ENCODE measurements around the gene OR8B8.
"Not testable (repeated sequence)": the region's sequence is repeated elsewhere in the genome, so short reads cannot be mapped to it uniquely, and the experiment has no call there.

The OR8B8 gene, protein sequence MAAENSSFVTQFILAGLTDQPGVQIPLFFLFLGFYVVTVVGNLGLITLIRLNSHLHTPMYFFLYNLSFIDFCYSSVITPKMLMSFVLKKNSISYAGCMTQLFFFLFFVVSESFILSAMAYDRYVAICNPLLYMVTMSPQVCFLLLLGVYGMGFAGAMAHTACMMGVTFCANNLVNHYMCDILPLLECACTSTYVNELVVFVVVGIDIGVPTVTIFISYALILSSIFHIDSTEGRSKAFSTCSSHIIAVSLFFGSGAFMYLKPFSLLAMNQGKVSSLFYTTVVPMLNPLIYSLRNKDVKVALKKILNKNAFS

DNA sequence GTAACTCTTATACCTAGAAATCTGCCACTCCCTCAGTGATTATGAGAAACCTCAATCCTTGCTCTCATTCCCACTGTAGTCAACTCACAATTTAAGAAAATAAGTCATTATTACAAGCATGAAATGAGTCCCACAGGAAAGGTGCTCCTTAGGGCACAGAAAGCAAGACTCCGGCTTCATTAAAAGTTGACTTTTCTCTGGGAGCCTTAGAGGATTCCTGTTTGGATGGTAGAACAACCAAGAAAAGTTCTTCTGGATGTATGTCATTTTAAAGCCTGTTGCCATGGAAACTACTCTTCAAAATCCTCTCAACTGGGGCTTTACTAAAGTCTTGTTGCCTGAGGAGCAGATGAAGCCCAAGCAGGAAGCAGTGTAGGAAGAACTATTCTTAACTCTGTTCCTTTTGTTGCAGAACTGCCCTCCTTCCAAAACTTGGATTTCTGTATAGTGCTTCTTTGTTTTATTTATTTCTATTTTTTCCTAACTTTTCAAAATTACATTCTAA lies at the start of gene OR8B8:
OR8B8 (minus strand) TSS at position 51 of the 505 bp plus-strand sequence. CDS start 4,611 bp downstream, outside the sequence.
- DNase-seq: no peak

DNA sequence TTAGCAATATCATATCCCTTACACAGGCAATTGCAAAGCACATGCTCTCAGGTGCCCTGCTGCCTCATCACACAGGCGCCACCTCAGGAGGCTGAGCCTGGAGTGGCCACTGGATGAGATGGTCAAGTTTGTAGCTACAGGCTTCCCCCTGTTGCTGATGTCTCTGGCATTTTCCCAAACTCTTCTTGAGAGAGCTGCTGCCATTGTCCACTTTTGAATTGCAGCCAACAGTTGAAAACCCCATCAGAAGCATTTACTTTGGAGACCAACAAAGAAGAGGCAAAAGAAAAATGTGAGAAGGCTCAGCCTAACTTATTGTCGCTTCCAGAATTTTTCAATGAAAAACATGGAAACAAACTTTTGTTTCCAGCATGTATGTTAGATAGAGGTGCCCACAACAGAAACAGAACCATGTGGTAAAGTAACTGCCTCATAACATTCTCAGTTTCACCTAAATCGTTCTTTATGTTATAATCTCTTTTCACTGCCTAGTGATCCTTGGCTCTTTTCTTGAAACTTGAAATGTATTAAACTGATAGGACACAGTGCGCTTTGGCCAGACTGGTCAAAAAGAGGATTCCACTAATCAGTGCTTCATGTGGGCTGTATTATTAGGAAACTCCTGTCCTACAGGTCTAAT lies 47.6 kb upstream of the OR8B8 start:
- DNase-seq: no peak

DNA sequence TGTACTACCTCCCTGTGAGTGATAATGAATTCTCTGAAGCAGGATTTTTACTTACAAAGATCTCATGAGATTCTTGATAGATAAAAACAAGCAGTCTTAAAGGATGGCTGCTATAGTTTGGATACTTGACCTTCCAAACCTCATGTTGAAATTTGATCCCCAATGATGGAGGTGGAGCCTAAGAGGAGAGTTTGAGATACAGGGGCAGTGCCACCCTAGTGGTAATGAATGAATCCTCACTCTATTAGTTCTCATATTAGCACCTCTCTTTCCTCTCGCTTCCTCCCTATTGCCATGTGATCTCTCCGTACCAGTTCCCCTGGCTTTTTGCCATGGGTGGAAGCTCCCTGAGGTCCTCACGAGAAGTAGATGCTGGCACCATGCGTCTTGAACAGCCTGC lies 37.9 kb upstream of the OR8B8 start:
- DNase-seq: no peak

DNA sequence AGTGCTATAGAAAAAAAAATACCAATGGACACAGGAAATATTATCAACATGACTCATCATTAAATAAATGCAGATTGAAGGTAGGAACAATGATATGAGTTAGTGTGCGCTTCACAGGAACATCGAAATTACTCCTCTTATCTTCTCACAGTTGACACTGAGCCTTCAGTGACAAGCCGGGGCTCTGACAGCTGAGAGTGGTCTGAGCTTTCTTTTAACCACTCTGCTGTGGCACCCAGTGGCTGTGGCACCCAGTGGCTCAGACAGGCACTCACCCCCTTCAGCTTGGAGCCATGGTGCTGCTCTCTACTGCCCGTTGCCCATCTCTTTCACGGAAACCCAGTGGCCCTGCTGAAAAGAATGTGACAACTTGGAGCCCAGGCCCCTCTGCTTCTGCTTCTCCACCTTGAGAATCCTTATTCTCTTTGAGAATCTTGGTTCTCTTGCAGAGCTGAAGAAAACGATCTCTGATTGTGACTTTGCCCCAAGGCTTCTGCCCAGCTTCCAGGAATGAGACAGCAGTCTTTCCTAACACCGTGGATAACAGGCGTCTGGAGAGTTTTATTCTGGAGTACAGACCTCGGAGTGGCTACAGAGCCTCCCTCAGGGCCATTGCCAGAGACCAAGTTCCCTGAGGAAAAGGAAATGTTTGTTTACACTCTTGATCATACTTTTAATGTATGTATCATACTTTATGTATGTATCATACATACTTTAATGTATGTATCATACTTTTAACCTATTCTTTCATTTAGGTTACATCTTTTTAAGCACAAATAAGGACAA lies 37.1 kb upstream of the OR8B8 start:
- DNase-seq: no peak

DNA sequence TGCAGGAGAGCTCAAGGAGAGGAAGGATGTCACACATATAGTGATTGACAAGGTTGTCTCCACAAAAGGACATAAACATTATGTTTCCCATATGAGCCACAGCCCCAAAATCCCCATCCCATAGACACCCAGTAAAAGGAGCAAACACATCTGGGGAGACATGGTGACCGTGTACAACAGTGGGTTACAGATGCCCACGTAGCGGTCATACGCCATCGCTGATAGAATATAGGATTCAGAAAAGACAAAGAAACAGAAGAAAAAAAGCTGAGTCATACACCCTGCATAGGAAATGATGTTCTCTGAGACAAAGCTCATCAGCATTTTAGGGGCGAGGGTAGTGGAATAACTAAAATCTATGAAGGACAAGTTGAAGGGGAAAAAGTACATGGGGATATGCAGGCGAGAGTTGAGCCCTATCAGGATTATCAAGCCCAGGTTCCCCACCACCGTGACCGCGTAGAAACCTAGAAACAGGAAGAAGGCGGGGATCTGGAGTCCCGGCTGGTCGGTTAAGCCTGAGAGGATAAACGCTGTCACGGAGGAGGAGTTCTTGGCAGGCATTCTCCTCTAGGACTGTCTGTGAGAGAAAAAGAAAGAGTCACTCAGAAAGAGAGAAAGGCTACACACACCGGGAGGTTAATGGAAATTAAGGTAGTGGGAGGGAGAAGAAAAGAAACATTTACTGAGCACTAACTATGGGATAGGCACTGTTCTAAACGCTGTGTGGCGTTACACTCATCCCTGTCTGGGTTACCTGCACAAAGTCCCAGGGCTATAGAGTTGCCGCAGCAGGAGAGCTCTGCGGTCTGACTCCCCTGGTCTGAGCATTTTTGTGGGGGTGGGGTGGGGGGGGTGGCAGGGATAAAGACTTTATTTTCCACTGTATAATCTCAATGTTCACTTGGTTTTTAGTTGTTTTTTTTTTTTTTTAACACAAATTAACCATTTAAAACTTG lies 36.1 kb upstream of the OR8B8 start:
- DNase-seq: no peak

DNA sequence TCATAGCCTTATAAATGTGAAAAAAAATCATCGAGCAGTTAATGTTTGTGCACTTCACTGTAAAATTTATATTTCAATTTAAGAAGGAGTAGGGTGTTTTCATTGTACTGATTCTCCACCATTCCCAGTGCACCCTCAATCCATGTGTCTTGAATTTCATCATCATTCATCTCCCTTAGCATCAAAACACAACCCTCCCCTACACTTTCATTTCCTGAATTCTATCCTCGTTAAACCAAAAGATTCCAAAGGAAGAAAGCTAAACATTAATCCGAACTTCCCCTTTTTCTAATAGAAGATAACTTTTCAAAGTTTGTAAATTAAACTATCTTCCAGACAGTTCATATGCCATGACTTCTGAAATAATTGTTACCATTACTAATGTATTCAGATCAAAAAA lies 34.1 kb upstream of the OR8B8 start:
- DNase-seq: no peak

DNA sequence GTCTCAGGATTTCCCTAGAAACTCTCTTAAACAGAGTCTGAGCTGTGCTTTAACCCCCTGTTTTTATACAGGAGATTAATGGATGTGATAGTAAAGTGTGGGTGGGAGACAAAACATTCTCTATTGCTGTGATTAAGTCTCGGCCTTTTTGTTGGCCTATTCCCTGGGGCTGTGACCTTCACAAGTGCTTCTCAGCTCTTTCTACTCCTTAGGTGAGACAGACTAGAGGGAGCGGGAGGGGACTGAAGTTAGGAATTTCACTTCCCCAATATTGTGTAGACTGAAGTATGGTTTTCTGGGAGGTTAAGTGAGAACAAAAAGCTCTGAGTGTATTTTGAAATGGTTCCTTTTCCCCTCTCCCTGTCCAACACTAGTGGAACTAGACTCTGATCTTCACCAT lies 29.8 kb upstream of the OR8B8 start:
- DNase-seq: no peak

DNA sequence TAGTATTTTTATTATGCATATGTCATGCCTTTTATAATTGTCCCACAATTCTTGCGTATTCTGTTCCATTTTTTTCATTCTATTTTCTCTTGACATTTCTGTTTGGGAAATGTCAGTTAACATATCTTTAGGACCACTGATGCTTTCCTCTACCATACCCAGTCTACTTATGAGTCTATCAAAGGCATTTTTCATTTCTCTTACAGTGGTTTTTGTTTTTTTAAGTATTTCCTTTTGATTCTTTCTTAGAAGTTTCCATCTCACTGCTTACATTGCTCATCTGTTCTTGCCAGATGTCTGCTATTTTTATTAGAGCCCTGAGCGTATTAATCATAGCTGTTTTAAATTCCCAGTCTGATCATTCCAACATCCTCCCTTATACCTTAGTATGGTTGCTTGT lies 29.3 kb upstream of the OR8B8 start:
- DNase-seq: no peak

DNA sequence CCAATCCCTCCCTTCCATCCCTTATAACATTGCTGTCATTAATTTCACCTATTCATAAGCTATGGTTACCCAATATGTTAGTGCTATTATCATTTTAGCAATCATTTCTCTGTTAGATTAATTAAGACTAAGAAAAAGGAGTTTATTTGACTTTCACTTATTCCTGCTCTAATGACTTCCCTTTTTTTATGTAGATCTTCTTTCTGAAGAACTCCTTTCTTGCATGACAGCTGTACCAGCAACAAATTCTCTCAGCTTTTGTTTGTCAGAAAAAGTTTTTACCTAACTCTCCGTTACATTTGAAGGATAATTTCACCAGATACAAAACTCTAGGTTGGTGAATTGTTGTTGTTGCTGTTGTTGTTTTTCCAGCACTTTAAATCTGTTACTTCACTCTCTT lies 28.6 kb upstream of the OR8B8 start:
- DNase-seq: no peak

DNA sequence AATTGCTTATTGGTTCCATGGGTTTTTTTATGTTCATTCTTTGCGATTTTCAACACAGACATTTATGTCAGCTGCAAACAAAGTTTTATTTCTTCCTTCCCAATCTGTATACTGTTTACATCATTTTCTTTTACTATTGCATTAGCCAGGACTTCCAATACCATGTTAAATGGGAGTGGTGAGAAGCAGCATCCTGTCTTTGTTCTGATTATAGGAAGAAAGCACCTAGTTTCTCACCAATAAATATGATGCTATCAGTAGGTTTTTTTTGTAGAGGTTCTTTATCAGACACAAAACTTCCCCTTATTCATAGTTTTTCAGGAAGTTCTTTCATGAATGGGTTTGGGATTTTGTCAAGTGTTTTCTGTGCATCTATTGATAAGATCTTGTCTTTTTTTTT lies 28.0 kb upstream of the OR8B8 start:
- DNase-seq: no peak

DNA sequence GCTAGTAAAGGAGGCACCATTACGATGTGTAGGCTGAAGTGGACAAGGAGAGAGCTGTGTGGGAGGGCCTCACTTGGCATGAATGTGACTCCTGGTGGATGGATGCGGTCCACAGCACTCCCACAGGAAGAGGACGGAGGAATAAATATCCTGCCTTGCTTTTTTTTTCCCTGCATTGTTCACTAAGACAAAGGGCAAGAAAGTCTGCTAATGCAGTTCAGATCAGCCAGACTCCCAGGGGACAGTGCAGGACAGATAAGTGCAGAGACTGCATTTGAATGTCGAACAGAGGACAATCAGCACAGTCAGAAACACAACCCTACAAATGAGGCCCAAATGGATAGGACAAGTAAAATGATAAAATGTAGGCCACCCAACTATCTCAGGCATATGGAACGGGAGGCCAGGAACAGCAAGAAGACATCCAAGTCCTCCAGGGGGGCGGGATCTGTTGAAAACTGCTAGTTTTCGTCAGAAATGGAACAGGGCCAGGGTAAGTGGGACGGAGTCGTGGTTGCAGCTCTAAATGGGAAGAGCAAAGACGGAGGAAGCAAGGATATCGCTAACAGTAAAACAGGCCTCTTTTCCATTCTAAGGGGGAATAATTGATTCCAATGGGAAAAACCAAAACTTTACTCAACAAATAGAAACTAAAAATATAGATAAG lies 25.2 kb upstream of the OR8B8 start:
- no peak for DNase-seq

DNA sequence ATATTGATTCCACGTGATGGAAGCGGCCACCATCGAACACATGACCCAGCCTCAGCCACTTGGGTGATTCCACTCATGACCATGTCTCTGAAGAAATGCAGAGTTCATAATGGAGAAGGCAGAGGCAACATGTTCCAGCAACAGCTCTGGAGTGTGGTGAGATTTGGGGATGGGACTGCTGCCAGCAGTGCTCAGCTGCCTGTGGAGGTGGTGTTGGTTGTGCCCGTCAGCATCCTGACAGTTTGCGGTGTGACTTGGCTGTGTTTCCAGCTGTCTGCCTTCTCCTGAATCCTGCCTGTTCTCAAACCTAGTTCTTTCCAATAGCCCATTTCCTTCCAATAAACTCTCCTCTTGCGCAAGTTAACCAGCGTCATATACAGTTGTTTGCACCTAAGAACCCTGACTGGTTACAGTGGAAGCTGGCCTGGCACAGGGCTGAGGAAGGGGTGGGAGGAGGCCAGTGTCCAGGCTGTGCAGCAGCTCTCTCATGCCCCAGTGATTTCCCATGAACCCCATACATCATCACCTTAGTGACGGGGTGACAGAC lies 22.0 kb upstream of the OR8B8 start:
- DNase-seq: no peak

DNA sequence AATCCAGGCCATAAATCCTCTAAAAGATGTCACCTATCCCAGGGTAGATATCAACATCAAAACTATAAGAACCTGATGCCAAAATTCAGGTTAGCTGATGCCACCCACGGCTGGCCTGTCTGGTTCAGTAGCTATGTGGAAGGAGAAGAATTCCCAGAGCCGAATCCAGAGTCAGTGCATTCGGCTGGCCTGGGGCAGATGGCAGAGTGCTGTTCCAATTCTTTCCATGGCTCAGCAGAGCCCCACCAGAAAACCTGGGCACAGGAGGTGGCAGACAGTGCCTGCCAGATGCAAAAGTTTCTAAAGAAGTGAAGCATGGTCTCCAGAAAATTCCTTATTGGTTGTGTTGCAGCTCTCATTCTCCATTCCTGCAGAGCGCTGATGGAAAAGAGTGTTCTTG lies 19.9 kb upstream of the OR8B8 start:
- DNase-seq: no peak

DNA sequence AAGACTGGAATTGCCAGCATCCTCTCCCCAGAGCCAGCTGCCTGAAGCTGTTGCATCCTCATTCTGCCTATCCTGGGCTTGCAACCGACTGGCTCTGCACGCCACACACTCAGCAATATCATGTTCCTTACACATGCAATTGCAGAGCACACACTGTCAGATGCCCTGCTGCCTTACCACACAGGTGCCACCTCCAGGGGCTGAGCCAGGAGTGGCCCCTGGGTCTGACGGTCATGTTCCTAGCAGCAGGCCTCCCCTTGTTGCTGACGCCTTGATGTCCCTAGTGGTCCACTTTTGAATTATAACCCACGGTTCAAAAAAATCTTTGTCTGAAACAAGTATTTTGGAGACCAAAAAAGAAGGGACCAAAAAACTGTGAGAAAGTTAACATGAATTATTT lies 18.5 kb upstream of the OR8B8 start:
- no peak for DNase-seq

DNA sequence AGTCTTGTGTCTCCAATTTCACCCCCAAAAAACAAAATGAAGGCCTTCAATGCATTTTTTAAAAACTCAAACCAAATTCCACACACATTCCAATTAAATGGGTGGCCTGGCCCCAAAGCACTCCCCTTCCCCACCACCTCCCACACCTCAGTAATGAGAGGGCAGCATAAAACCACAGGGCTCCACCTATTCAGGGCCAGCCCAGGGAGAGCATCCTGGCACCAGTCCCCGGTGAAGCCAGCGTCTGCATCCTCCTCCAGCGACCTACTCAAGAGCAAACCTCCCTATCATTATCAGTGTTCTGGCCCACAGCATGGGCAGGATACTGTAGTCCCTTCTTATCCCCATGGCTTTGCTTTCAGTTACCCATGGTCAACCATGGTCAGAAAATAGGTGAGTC lies 17.8 kb upstream of the OR8B8 start:
- no peak for DNase-seq

DNA sequence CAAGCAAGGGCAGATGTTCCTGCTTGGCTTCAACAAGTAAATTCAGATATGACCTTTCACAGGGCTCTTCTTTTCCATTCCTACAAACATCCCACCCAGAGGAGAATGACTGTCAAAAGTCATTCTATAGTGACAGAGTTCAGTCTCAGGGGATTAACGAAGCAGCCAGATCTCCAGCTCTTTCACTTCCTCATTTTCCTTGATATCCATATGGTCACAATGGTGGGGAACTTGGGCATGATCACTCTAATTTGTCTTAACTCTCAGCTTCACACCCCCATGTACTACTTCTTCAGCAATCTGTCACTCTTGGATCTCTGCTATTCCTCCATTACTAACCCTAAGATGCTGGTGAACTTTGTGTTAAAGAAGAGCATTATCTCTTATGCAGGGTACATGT lies 15.0 kb upstream of the OR8B8 start:
- no peak for DNase-seq

DNA sequence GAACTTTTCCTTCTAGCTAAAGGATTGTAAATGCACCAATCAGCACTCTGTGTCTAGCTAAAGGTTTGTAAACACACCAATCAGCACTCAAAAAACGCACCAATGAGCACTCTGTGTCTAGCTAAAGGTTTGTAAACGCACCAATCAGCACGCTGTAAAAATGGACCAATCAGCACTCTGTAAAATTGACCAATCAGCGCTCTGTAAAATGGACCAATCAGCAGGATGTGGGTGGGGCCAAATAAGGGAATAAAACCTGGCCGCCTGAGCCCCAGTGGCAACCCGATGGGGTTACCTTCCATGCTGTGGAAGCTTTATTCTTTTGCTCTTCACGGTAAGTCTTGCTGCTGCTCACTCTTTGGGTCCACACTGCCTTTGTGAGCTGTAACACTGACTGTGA lies 13.9 kb upstream of the OR8B8 start:
- DNase-seq: not testable (repeated sequence)

DNA sequence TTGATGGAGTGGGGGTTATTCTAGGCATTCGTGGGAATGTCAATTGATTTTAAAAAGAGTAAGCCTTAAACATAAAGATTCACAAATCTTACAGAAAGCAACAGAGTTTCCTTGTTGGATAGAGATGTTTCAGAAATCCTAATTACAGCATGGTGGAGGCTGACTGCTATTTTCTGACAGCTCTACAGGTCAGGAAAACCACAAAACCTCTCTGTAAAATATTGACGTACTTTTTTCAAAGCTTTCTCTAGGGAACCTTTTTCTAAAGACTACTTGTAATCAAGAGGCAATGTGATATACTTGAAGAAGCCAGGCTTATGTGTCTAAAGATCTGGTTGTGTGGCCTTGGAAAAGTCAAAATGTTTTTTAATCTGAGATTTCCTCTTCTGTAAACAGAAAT lies 9.1 kb upstream of the OR8B8 start:
- DNase-seq: no peak

DNA sequence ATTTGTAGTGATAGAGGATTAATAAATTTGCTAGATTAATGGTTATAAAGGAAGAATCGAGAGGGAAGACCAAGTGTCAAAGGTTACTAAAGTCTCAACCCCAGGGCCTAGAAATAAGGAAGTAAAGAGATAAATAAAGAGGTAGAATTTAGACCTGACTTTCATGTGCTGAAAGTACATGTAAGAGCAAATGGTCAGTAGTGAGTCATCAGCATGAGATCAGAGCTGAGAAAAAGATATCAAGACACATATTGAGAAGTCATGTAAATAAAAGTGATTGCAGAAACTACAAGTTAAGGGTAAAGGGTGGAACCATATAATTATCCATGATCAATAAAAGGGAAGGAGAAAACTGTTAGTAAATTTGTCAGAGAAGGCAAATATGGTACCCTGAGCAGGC lies 1.4 kb upstream of the OR8B8 start:
- DNase-seq: no peak

DNA sequence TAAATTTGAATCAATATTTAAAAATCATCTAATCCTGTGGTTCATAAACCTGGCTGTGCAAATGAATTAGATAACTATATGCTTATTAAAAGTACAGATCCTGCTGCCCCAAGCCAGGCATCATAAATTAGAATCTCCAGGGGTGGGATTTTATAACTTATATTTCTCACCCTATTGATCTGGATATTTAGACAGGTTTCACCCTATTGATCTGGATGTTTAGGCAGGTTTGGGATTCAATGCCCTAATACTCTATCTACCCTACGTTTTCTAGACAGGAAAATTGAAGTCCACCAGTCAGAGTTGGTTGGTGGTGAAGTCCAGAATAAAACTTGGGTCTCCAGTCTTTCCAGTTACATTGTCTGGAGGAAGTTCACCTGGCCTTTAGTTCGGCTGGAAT lies 2.6 kb downstream of the OR8B8 start:
- no peak for DNase-seq

DNA sequence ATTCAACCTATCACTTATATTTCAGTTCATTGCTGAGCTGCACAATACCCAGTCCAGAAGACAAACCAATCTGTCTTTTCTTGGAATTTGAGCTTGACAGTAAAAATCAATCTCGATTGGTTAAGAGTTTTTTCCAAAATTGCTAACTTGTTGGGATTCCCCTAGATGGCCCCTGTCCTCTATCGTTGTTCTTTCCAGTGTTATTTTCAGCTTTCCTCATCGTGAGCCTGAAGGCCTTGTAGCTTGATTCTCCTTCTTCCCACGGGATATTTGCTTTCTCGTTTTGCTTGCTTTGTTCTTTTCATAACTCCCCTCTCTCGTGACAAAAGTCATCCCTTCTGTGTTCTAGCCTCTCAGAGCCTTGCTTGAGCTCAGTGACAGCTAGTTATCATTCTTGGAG lies 3.1 kb downstream of the OR8B8 start:
- DNase-seq: no peak

DNA sequence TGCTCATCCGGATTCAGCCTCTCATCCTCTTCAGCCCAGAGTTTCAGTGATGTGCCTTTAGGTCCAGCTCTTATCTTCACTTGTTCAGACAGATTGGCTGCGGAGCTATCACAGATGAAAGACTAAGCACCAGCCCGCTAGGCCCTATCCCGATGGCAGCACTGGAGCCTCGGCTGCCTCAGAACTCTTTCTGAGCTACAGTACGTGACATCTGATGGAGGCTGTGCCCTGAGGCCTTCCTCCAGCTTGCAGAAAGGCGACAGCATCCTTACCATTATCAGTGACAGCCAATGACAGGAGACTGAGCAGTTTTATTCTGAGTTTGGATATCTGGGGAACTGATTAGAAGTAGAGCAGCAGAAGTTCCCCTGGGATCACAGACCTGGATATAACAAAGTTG lies 4.0 kb downstream of the OR8B8 start:
- DNase-seq: no peak

All from activated gamma-delta T cell treated with Interleukin-2 at 50 U/mL for 16 hours (primary cell).